ENCODE results near the gene CDK19. TPM values are rescaled to one million over a fixed set of nuclear protein-coding genes. Genes with fewer than 3 reads are reported as not detected.

The CDK19 gene
- total and polyA plus RNA-seq, 10 of the 15 experiments (the other 5 are each of a cell fraction or from before 2014, with no cell fraction given): 4.6 to 21.4 (median 12.4) TPM

DNA sequence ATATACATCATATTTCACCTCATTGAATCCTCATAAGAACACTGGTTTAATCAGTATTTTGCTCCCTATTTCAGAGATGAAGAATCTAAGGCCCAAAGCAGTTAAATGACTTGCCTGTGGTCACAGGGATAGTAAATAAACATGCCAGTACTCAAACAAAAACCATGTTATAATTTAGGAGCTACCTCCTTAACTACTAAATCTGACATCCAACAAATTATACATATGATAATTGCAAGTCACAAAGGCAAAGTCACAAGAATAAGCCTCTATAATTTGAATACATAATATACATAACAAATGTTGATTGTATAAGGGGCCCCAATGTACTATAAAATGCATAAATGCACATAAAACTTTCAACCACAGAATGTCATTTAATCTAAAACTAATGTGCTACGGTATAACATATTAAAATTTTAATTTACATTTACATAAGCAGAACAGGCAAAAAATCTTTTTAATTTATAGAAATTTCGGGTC lies 181.5 kb downstream of the CDK19 start (continued):
- no peak for TF ChIP-seq BACH1 (IDR thresholded peaks at IDR 0.05; ENCODE audit: borderline replicate concordance)
- TF ChIP-seq SMC3 (IDR thresholded peaks at IDR 0.05; ENCODE audit: borderline replicate concordance, low read length): no peak
- no peak for TF ChIP-seq DPF2 (IDR thresholded peaks at IDR 0.05)
- no peak for TF ChIP-seq NR2F1 (conservative IDR thresholded peaks at IDR 0.05)
- TF ChIP-seq TAF1 (IDR thresholded peaks at IDR 0.05; ENCODE audit: borderline replicate concordance, low read depth, low read length): no peak
- TF ChIP-seq MTA2 (IDR thresholded peaks at IDR 0.05; ENCODE audit: low read depth): no peak
- TF ChIP-seq TARDBP (IDR thresholded peaks at IDR 0.05; ENCODE audit: borderline replicate concordance): no peak
- no peak for TF ChIP-seq ZNF622 (IDR thresholded peaks at IDR 0.05)
- TF ChIP-seq, protein P1, sequence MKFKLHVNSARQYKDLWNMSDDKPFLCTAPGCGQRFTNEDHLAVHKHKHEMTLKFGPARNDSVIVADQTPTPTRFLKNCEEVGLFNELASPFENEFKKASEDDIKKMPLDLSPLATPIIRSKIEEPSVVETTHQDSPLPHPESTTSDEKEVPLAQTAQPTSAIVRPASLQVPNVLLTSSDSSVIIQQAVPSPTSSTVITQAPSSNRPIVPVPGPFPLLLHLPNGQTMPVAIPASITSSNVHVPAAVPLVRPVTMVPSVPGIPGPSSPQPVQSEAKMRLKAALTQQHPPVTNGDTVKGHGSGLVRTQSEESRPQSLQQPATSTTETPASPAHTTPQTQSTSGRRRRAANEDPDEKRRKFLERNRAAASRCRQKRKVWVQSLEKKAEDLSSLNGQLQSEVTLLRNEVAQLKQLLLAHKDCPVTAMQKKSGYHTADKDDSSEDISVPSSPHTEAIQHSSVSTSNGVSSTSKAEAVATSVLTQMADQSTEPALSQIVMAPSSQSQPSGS (IDR thresholded peaks at IDR 0.05; ENCODE audit: low read length): no peak
- TF ChIP-seq SUPT20H (IDR thresholded peaks at IDR 0.05; ENCODE audit: borderline replicate concordance, control insufficient read depth, low read depth, low read length): no peak

- no peaks in the 10 kb centered on the region; a peak in 1 of 4 replicates for H3K36me3 ChIP-seq (ENCODE audit: control insufficient read depth in 2 of 2, insufficient read depth in 2 of 2, low read length in 1 of 2)
- RAD21 ChIA-PET (ENCODE audit: unreplicated experiment): no interaction called here
- H3K4me3 ChIP-seq: no peak overlapping the region
- in situ Hi-C loops (cut with MboI): no loop called here
- no peak for ATAC-seq
- intact Hi-C loops (cut with micrococcal nuclease; ENCODE audit: unreplicated experiment): no loop called here
- H3K27me3 ChIP-seq (replicated peaks in 1 of 2; ENCODE audit: control insufficient read depth in 2 of 2, insufficient read depth in 2 of 2, low read length in 1 of 2): no peaks in the 10 kb centered on the region
- TF ChIP-seq FOXK2 (IDR thresholded peaks at IDR 0.05): no peak
- no peak for TF ChIP-seq POLR2AphosphoS5 (IDR thresholded peaks at IDR 0.05; ENCODE audit: low read length)
- TF ChIP-seq SRF (IDR thresholded peaks at IDR 0.05; ENCODE audit: low read depth in 2 of 2, low read length in 2 of 2): no peak
- no peak for TF ChIP-seq MTA3 (IDR thresholded peaks at IDR 0.05; ENCODE audit: borderline replicate concordance, low read length)
- no peak for TF ChIP-seq YY1 (IDR thresholded peaks at IDR 0.05; ENCODE audit: low read depth, low read length)
- TF ChIP-seq STAT1 (conservative IDR thresholded peaks at IDR 0.05): no peak
- TF ChIP-seq CUX1 (IDR thresholded peaks at IDR 0.05; ENCODE audit: insufficient replicate concordance, low read depth, low read length): no peak
- TF ChIP-seq BACH1 (IDR thresholded peaks at IDR 0.05; ENCODE audit: borderline replicate concordance): no peak
- no peak for TF ChIP-seq PAX8 (IDR thresholded peaks at IDR 0.05)
- TF ChIP-seq SIX5 (IDR thresholded peaks at IDR 0.05; ENCODE audit: low read depth, low read length, severe bottlenecking): no peak
- TF ChIP-seq MAX (IDR thresholded peaks at IDR 0.05; ENCODE audit: low read depth, low read length): no peak
- no peak for TF ChIP-seq NBN (IDR thresholded peaks at IDR 0.05)
- CTCF ChIA-PET: no interaction called here
- POLR2A ChIA-PET: no interaction called here
- H3K9me3 ChIP-seq (replicated peaks; ENCODE audit: control insufficient read depth, insufficient read depth, low read length): no peaks in the 10 kb centered on the region
- H4K20me1 ChIP-seq (ENCODE audit: control insufficient read depth, insufficient read depth): no peaks in the 10 kb centered on the region
- BruUV-seq (replicated peaks): no TSS peak
- no peak for DNase-seq (ENCODE audit: low read depth, low spot score)
- no peak overlapping the region for H2AFZ ChIP-seq (ENCODE audit: control insufficient read depth, low read depth, low read length)
- no peaks in the 10 kb centered on the region for H3K79me2 ChIP-seq (ENCODE audit: control insufficient read depth, insufficient read depth, low read length)
- H3K4me2 ChIP-seq (ENCODE audit: control insufficient read depth, insufficient read depth): no peak overlapping the region
- H3K4me1 ChIP-seq (ENCODE audit: control insufficient read depth, insufficient read depth, low read length): no peaks in the 10 kb centered on the region
- WGBS (ENCODE audit: insufficient coverage, insufficient replicate concordance, low lambda C conversion rate, missing lambda C conversion rate): 100% methylated on average over 2 of the region's 2 CpGs
- SMC1A ChIA-PET (ENCODE audit: uncharacterized antibody, unreplicated experiment): no interaction called here
- FAIRE-seq: no peak
- H3K27ac ChIP-seq (ENCODE audit: control insufficient read depth, insufficient read depth): no peak overlapping the region
- H3K9ac ChIP-seq (ENCODE audit: control insufficient read depth, insufficient read depth, low read length): no peak overlapping the region
Observed at GRCh38 chr6:110629153-110629552, 186.1 kb downstream of the CDK19 start.

Data from GM12878 (cell line).